Stimulated activated CD4-positive, alpha-beta T cell treated with anti-CD3 and anti-CD28 coated beads, Interleukin-2, amount 100 ng/mL, for 48 hours (primary cell): ENCODE measurements around the gene ACTG1.

Source experiments
- DNase-seq, 2 donors: peaks; one replicate each; pipeline ENCODE4 v3.0.0-alpha.2; 2020

ACTG1 gene

GRCh38 chr17:81479175-81480071 is 33.2 kb downstream of the ACTG1 start:
- no peak for DNase-seq

- DNase-seq: no peak
Observed at GRCh38 chr17:81478119-81478518, 34.5 kb downstream of the ACTG1 start.

- no peak for DNase-seq
Observed at GRCh38 chr17:81477173-81477572, 35.4 kb downstream of the ACTG1 start.

GRCh38 chr17:81476635-81477034 is 36.0 kb downstream of the ACTG1 start:
- DNase-seq: no peak

GRCh38 chr17:81476097-81476496 is 36.5 kb downstream of the ACTG1 start:
- DNase-seq: no peak

- DNase-seq: no peak
Observed at GRCh38 chr17:81474958-81475357, 37.6 kb downstream of the ACTG1 start.

- DNase-seq: no peak
Observed at GRCh38 chr17:81473019-81473418, 39.6 kb downstream of the ACTG1 start.

GRCh38 chr17:81471818-81472456 is 40.7 kb downstream of the ACTG1 start:
- DNase-seq: no peak

- DNase-seq: no peak
Observed at GRCh38 chr17:81470944-81471817, 41.4 kb downstream of the ACTG1 start.

- no peak for DNase-seq
Observed at GRCh38 chr17:81470270-81470943, 42.2 kb downstream of the ACTG1 start.

- DNase-seq: no peak
Observed at GRCh38 chr17:81469266-81469665, 43.3 kb downstream of the ACTG1 start.

- no peak for DNase-seq
Observed at GRCh38 chr17:81468770-81469121, 43.9 kb downstream of the ACTG1 start.

- DNase-seq: no peak
Observed at GRCh38 chr17:81468111-81468769, 44.4 kb downstream of the ACTG1 start.

- DNase-seq: no peak
Observed at GRCh38 chr17:81466564-81467472, 45.8 kb downstream of the ACTG1 start.

GRCh38 chr17:81465910-81466309 is 46.7 kb downstream of the ACTG1 start:
- no peak for DNase-seq

- DNase-seq: no peak
Observed at GRCh38 chr17:81464586-81464985, 48.0 kb downstream of the ACTG1 start.

GRCh38 chr17:81463506-81463905 is 49.1 kb downstream of the ACTG1 start:
- DNase-seq: no peak

- DNase-seq: no peak
Observed at GRCh38 chr17:81462506-81463125, 50.0 kb downstream of the ACTG1 start.

GRCh38 chr17:81461607-81462500 is 50.7 kb downstream of the ACTG1 start:
- DNase-seq: no peak
